Embryonic facial prominence (tissue), 1 donor: ENCODE data around the gene RAB24.

Experiments
- DNase-seq: peaks from one replicate; pipeline ENCODE4 v3.0.0-alpha.2; 2016; ENCODE audit errors: extremely low spot score

RAB24 gene

DNA sequence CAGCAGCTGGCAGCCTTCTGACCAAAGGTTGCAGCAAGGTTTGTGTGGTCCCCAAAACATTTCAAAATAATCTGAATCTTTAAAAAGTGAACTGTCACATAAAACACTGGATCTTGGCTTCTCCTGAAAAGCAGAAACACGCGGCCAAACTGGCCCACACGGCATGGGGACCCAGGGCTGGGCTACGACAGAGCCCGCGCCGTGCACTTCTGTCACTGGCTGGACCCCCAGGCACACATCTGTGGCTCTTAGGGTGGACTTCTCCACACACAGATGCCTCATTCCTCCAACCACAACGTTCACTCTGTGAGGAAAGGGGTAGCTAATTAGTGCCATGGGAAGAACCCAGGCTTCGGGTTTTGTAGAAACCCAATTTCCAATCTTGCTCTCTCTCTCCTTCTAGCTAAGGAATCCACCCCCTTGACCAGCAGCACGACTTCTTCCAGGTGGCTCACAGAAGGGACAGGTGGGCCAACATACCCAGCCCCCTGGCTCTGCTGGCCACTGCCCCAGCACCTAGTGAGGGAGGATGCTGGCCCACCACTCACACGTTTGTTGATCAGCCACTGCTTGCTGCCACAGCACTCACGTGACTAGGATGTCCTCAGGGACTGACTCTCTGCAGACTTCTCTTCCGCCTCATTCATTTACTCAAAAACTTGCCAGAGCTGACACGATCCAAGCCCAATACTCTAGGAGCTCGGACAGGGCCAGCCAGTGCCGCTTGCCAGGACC lies 30.1 kb upstream of the RAB24 start:
- no peak for DNase-seq

- DNase-seq: no peak
Observed at GRCh38 chr5:177332896-177333260, 29.4 kb upstream of the RAB24 start.

- DNase-seq: no peak
Observed at GRCh38 chr5:177332031-177332895, 28.7 kb upstream of the RAB24 start.

DNA sequence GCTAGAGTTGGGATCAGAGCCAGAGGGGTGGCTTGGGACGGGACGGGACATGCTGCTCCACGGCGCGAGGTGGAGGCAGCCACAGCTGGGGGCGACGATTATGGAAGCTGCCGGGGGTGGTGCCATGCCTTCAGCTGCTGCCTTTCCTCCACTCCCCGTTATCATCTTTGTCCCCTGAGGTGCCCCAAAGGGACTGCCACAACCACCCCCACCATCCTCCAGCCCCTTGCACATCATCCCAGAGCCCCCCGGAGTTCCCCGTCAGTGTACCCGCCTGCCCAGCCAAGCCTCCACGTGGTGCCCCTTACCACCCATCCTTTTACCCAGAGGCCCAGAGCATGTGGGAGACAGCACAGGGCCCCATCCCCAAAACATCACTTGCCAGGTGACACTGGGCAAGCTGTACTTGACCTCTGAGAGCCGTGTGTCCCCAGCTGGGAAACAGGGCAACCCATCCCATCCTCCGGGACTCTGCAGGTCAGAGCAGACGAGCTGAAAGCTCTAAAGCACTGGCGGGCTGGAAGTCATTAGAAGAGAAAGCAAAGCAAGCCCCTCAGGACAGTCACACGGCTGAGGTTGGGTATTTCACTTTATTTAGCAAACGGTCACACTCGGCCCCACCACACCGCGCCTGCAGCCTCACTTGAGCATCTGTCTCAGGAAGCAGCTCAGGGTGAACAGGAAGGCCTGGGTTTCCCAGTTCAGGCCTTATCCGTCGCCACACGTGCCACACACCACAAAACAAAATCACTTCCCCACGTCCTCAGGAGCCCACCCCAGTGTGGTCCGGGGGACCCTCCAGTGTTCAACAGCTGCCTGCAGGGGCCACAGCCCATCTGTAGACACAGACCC lies 27.7 kb upstream of the RAB24 start:
- no peak for DNase-seq

DNA sequence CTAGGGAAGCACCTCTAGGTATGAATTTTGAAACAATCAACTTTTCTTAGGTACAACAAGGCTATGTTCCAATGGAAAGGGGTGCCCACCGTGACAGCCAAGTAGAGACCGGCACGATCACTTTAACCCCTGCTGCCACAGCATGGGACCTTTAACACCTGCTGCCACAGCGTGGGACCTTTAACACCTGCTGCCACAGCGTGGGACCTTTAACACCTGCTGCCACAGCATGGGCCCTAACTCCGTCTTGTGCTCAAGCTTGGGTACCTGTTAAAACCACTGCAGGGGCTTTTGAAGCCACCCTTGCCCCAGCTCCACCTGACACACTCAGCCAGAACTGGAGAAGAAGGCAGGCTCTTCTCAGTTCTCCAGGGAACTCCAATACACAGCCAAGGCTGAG lies 26.4 kb upstream of the RAB24 start:
- DNase-seq: no peak

GRCh38 chr5:177328545-177329231 lies 25.2 kb upstream of the RAB24 start:
- DNase-seq: no peak

- DNase-seq: no peak
Observed at GRCh38 chr5:177327539-177328522, 24.3 kb upstream of the RAB24 start.

GRCh38 chr5:177325868-177326381 lies 22.4 kb upstream of the RAB24 start:
- no peak for DNase-seq

DNA sequence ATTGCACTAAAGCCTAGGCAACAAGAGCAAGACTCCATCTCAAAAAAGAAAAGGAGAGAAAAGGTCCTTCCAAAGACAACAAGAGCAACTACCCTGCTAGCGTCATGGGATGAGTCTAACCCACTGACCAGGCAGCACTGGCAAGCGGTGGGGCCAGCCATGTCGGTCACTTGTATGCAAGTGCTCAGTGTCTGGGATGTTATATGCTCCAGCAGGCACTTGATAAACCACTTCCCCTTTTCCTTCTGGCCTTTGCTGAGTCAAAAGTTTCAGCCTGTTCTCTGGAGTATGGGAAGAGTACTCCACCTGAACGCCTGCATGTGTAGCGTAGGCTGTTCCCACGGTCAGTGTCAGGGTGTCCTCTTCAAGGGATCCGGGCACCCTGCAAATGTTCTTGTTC lies 17.4 kb upstream of the RAB24 start:
- DNase-seq: no peak

- DNase-seq: no peak
Observed at GRCh38 chr5:177319913-177320588, 16.5 kb upstream of the RAB24 start.

GRCh38 chr5:177317959-177318377 lies 14.4 kb upstream of the RAB24 start:
- no peak for DNase-seq

- DNase-seq: no peak
Observed at GRCh38 chr5:177316005-177316404, 12.5 kb upstream of the RAB24 start.

- no peak for DNase-seq
Observed at GRCh38 chr5:177315411-177315810, 11.9 kb upstream of the RAB24 start.

- no peak for DNase-seq
Observed at GRCh38 chr5:177314376-177315342, 11.1 kb upstream of the RAB24 start.

GRCh38 chr5:177313561-177314259 lies 10.2 kb upstream of the RAB24 start:
- DNase-seq: no peak

- no peak for DNase-seq
Observed at GRCh38 chr5:177312649-177313181, 9.2 kb upstream of the RAB24 start.
